ENCODE results near the gene TMEM178B. TPM values are rescaled to one million over a fixed set of nuclear protein-coding genes. Genes with fewer than 3 reads are reported as not detected.

Gene TMEM178B
- polyA plus RNA-seq, 2 of the 4 experiments (the other 2 are of a cell fraction): 0.88 to 0.93 TPM

GRCh38 chr7:141481971-141482370 is 408.1 kb downstream of the TMEM178B start:
- H3K4me3 ChIP-seq: no peak overlapping the region
- POLR2A ChIA-PET: no interaction called here
- no peak for DNase-seq (ENCODE audit: low read depth in 1 of 2, low spot score in 1 of 2)
- no peaks in the 10 kb centered on the region for H3K4me1 ChIP-seq
- WGBS (ENCODE audit: missing lambda C conversion rate): 53% methylated on average over 5 of the region's 5 CpGs
- no peak overlapping the region for H3K27ac ChIP-seq
- TF ChIP-seq, protein P1, sequence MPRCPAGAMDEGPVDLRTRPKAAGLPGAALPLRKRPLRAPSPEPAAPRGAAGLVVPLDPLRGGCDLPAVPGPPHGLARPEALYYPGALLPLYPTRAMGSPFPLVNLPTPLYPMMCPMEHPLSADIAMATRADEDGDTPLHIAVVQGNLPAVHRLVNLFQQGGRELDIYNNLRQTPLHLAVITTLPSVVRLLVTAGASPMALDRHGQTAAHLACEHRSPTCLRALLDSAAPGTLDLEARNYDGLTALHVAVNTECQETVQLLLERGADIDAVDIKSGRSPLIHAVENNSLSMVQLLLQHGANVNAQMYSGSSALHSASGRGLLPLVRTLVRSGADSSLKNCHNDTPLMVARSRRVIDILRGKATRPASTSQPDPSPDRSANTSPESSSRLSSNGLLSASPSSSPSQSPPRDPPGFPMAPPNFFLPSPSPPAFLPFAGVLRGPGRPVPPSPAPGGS (IDR thresholded peaks at IDR 0.05): no peak
- TF ChIP-seq HOXA7 (CRISPR knock-in tag; IDR thresholded peaks at IDR 0.05) (no peak), MAZ (IDR thresholded peaks at IDR 0.05; ENCODE audit: borderline replicate concordance, low read depth, low read length) (no peak), ZNF302 (CRISPR knock-in tag; IDR thresholded peaks at IDR 0.05) (no peak), HDAC2 (IDR thresholded peaks at IDR 0.05) (no peak), EHMT2 (IDR thresholded peaks at IDR 0.05; ENCODE audit: low read depth) (no peak), EHF (CRISPR knock-in tag; IDR thresholded peaks at IDR 0.05) (no peak), ZC3H11A (IDR thresholded peaks at IDR 0.05) (no peak)
- TF ChIP-seq, protein P2, sequence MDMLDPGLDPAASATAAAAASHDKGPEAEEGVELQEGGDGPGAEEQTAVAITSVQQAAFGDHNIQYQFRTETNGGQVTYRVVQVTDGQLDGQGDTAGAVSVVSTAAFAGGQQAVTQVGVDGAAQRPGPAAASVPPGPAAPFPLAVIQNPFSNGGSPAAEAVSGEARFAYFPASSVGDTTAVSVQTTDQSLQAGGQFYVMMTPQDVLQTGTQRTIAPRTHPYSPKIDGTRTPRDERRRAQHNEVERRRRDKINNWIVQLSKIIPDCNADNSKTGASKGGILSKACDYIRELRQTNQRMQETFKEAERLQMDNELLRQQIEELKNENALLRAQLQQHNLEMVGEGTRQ (IDR thresholded peaks at IDR 0.05): no peak
- TF ChIP-seq, protein P3, sequence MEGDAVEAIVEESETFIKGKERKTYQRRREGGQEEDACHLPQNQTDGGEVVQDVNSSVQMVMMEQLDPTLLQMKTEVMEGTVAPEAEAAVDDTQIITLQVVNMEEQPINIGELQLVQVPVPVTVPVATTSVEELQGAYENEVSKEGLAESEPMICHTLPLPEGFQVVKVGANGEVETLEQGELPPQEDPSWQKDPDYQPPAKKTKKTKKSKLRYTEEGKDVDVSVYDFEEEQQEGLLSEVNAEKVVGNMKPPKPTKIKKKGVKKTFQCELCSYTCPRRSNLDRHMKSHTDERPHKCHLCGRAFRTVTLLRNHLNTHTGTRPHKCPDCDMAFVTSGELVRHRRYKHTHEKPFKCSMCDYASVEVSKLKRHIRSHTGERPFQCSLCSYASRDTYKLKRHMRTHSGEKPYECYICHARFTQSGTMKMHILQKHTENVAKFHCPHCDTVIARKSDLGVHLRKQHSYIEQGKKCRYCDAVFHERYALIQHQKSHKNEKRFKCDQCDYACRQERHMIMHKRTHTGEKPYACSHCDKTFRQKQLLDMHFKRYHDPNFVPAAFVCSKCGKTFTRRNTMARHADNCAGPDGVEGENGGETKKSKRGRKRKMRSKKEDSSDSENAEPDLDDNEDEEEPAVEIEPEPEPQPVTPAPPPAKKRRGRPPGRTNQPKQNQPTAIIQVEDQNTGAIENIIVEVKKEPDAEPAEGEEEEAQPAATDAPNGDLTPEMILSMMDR (IDR thresholded peaks at IDR 0.05): no peak
- TF ChIP-seq, protein P4, sequence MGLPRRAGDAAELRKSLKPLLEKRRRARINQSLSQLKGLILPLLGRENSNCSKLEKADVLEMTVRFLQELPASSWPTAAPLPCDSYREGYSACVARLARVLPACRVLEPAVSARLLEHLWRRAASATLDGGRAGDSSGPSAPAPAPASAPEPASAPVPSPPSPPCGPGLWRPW (IDR thresholded peaks at IDR 0.05): no peak
- H3K9me3 ChIP-seq: 0 out of 3 replicates have a peak, but pooled peaks cover 3% of the 10 kb centered on the region
- FAIRE-seq: no peak
- no peak overlapping the region for H3K4me2 ChIP-seq
- no peak for ATAC-seq
- CTCF ChIA-PET: interaction anchor here (0.6 kb wide), 1 partner anchor 9 kb away, joined by 3 read pairs; no protein-coding TSS in a partner anchor

DNA sequence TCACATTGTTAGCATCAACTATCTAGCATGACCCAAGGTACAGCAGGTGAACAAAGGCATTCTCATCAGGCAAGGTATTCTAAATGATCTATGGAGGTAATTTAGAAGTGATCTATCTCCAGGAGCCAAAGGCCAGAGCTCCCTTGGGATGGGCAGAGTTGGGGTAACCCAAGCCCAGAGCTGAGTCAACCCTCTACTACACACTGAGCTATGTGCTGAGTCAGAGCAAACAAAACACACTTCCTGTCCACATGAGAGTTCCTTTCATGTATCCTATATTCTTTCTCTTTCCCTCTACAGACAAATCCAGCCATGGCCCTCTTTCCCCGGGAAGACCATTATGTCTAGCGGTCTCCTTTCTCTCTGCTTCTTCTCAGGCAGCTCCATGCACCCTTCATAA is 409.2 kb downstream of the TMEM178B start:
- H3K27ac ChIP-seq: no peak overlapping the region
- ATAC-seq (peak in 1 of 2 experiments; percentile 66; a peak in 2 of 6 replicates), FAIRE-seq (no peak), DNase-seq (ENCODE audit: low read depth in 1 of 2, low spot score in 1 of 2) (peak in 1 of 2 experiments; percentile 15)
- CTCF ChIA-PET: no interaction called here
- peak; percentile 6 for TF ChIP-seq MAFK (IDR thresholded peaks at IDR 0.05; ENCODE audit: partially characterized antibody)
- TF ChIP-seq JUN (IDR thresholded peaks at IDR 0.05): no peak
- 29% methylated on average over 2 of the region's 2 CpGs for WGBS (ENCODE audit: missing lambda C conversion rate)
- no peaks in the 10 kb centered on the region for H3K4me1 ChIP-seq
- 0 out of 3 replicates have a peak, but pooled peaks cover 3% of the 10 kb centered on the region for H3K9me3 ChIP-seq
- no peak overlapping the region for H3K4me3 ChIP-seq
- no peak overlapping the region for H3K4me2 ChIP-seq
- POLR2A ChIA-PET: no interaction called here

DNA sequence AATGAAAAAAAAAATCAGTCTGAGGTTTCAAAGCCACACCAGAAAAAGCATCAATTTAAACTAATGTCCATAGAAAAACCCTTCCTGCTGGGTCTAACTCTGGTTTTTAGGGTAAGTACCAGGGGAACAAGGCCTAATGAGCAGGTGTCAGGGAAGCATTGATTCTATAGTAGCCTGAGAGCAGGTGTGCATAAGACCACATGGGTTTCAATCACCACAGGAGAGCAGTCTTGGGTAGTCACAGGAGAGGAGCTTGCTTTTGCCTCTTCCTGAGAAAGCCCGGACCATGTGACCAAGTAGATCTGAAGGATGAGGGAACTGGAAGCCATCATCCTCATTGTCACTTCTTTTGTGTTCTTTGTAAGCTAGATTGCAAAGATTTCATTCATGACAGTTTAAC is 411.0 kb downstream of the TMEM178B start:
- POLR2A ChIA-PET: no interaction called here

More for the DNA sequence above, 411.0 kb downstream of the TMEM178B start:
- no peak for ATAC-seq
- no peak for DNase-seq (ENCODE audit: low read depth in 1 of 2, low spot score in 1 of 2)
- CTCF ChIA-PET: interaction anchor here (1.2 kb wide), 1 partner anchor 49 kb away, joined by 3 read pairs; no protein-coding TSS in a partner anchor
- Histone ChIP-seq H3K4me1 (no peaks in the 10 kb centered on the region), H3K27ac (no peak overlapping the region), H3K4me2 (no peak overlapping the region), H3K9me3 (0 out of 3 replicates have a peak, but pooled peaks cover 3% of the 10 kb centered on the region), H3K4me3 (no peak overlapping the region)
- TF ChIP-seq TP53 (CRISPR knock-in tag; IDR thresholded peaks at IDR 0.05) (no peak), POLR2A (IDR thresholded peaks at IDR 0.05; ENCODE audit: low read length) (no peak), FOSB (CRISPR knock-in tag; IDR thresholded peaks at IDR 0.05) (no peak), PHF8 (IDR thresholded peaks at IDR 0.05; ENCODE audit: borderline replicate concordance, low read depth) (no peak), RARB (CRISPR knock-in tag; IDR thresholded peaks at IDR 0.05) (no peak), NPAS2 (CRISPR knock-in tag; IDR thresholded peaks at IDR 0.05; ENCODE audit: borderline replicate concordance) (no peak), NR3C1 (IDR thresholded peaks at IDR 0.05) (no peak), ZC3H11A (IDR thresholded peaks at IDR 0.05) (no peak), MAZ (IDR thresholded peaks at IDR 0.05; ENCODE audit: borderline replicate concordance, low read depth, low read length) (no peak), RAD21 (conservative IDR thresholded peaks at IDR 0.05 in 1 of 2, IDR thresholded peaks at IDR 0.05 in 1 of 2) (no peak), GATA3 (IDR thresholded peaks at IDR 0.05; ENCODE audit: borderline replicate concordance) (no peak), JUNB (IDR thresholded peaks at IDR 0.05) (no peak), CHD2 (IDR thresholded peaks at IDR 0.05; ENCODE audit: low read length, partially characterized antibody) (no peak), HDAC2 (IDR thresholded peaks at IDR 0.05) (no peak)
- TF ChIP-seq, protein P2 (IDR thresholded peaks at IDR 0.05): no peak
- FAIRE-seq: no peak
- 27% methylated on average over 1 of the region's 1 CpG for WGBS (ENCODE audit: missing lambda C conversion rate)

Measured in A549 (cell line).